GM19463 (cell line): ENCODE results near the gene MPPE1.
"Not testable (repeated sequence)": the region's sequence is repeated elsewhere in the genome, so short reads cannot be mapped to it uniquely, and the experiment has no call there.

Experiments
- ATAC-seq: cut with Tn5 transposase; IDR thresholded peaks from one replicate; pipeline ENCODE4 v1.9.1; 2021; ENCODE audit warnings: mild to moderate bottlenecking, moderate library complexity; ENCODE audit not compliant: unreplicated experiment

Gene MPPE1

GRCh38 chr18:11859903-11860407 is 48.2 kb downstream of the MPPE1 start:
- no peak for ATAC-seq

GRCh38 chr18:11859282-11859830 is 48.8 kb downstream of the MPPE1 start:
- no peak for ATAC-seq

- no peak for ATAC-seq
Observed at GRCh38 chr18:11857177-11857887, 50.8 kb downstream of the MPPE1 start.

DNA sequence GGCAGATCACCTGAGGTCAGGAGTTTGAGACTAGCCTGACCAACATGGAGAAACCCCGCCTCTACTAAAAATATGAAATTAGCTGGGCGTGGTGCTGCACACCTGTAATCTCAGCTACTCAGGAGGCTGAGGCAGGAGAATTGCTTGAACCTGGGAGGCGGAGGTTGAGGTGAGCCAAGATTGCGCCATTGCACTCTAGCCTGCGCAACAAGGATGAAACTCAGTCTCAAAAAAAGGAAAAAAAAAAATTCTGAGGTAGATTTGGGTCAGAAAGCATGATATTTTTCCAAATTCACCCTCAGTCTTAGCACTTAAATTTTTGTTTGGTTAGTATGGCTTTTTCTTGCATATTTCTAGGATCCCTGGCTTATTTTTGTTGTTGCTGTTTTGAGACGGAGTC is 53.6 kb downstream of the MPPE1 start:
- not testable (repeated sequence) for ATAC-seq

GRCh38 chr18:11851806-11852337 is 56.2 kb downstream of the MPPE1 start:
- ATAC-seq, result no peak

GRCh38 chr18:11851146-11851805 is 56.8 kb downstream of the MPPE1 start, which contains the start of gene CHMP1B:
CHMP1B (plus strand) TSS chr18:11851413; CDS start chr18:11851512, 99 bp downstream.
- peak; percentile 97 for ATAC-seq

DNA sequence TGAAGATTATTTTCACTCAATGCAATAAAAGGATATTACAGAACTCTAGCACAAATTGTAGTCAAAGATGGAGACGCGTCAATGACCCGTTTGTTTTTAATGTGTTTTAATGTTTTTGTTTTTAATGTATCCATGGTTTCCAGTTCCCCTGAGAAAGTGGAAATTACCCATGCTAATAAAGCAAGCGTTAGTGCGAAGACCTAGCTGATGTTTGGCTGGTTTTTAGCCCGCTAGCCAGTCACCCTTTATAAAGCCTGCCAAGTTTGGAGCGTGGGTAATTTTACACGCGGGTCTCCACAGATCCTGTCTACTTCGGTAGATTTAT is 57.3 kb downstream of the MPPE1 start:
- peak; percentile 26 for ATAC-seq

GRCh38 chr18:11849841-11850634 is 58.1 kb downstream of the MPPE1 start:
- ATAC-seq, result no peak

- ATAC-seq, result no peak
Observed at GRCh38 chr18:11849279-11849678, 58.8 kb downstream of the MPPE1 start.

DNA sequence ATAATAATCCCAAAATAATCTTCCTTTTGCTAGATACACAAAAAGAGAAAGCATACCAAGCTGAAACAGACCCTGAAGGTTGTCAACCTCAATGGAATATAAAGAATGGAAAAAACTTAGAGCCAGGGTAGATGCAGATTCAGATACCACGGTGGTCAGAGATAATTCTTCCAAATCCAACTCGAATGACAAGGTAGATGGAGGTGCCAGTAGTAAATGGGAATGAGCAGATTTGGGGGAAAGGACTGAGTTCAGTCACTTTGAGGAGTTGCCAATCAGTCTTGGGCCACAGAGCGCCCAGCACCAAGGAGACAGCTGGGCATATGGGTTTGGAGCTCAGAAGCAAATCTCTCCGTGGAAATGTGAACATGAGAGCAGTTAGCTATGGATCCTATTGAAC is 60.3 kb downstream of the MPPE1 start:
- no peak for ATAC-seq

- ATAC-seq, result no peak
Observed at GRCh38 chr18:11845654-11846053, 62.5 kb downstream of the MPPE1 start.

GRCh38 chr18:11844436-11844835 is 63.7 kb downstream of the MPPE1 start:
- ATAC-seq, result no peak

DNA sequence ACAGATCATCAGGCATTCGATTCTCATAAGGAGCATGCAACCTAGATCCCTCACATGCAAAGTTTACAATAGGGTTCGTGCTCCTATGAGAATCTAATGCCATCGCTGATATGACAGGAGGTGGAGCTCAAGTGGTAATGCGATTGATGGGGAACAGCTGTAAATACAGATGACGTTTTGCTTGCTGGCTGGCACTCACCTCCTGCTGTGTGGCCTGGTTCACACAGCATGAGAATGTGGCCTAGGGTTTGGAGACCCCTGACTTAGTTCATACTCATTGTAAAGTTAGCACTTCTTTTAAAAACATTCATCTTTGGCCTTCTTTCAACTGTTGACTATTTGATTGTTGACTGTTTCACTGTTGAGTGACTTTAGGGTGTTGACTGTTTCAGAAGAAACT is 65.6 kb downstream of the MPPE1 start:
- no peak for ATAC-seq

DNA sequence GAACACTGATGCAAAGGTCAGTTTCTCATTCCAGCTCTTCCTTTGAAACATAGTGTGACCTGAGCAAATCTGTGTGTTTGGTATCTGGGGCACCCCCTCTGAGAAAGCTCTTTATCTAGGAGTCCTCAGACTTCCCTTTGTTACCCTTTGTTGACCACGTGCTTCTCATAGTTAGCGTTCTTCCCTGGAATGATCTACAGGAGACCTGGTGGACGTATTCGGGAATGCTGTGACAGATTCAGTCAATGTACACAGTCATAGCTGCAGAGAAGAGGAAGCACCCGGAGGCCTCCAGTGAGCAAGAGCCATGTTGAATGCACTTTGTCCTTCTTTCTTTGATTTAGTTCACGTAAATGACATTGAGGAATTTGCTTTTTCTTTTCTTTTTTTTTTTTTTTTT is 67.6 kb downstream of the MPPE1 start:
- no peak for ATAC-seq

- no peak for ATAC-seq
Observed at GRCh38 chr18:11839556-11839955, 68.6 kb downstream of the MPPE1 start.

DNA sequence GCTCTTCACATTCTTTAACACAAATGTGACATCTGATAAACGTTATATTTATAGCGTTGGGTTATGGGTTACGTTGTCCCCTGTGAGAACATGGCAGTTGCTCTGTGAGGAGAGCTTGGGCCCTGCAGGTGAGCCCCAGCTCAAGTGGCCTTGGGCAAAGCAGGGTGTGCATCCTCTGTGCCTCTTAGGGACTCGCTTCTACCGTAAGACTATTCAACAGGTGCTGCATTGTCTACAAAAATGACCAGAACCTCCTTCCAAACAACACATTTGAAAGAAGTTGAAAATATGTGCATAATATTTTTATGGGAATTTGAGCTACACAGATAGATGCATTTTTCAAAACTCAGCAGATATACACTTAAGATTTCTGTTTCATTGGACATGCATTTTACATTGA is 73.3 kb downstream of the MPPE1 start:
- ATAC-seq, result no peak
